Measurements from ENCODE around the gene PODNL1. TPM values are rescaled to one million over a fixed set of nuclear protein-coding genes. Genes with fewer than 3 reads are reported as not detected.
"Not testable (repeated sequence)": the region's sequence is repeated elsewhere in the genome, so short reads cannot be mapped to it uniquely, and the experiment has no call there.

PODNL1 gene
- total RNA-seq, 1 experiment from 2014 or later = 2.8 TPM

DNA sequence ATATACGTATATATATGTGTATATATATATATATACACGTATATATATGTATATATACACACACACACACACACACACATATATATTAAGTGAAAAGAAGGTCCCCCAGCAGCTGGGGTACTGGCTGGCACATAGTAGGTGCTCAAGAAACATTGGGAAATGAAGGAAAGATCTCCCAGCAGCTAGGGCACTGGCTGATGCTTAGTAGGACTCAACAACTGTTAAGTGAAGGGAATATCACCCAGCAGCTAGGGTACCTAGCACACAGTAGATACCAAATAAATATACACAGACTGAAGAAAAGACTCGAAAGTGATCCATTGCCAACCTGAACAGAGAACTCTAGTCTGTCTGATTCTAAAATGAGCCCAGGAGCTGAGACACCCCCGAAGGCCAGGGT is 12.2 kb downstream of the PODNL1 start:
- DNase-seq (ENCODE audit: low read depth) = no peak

DNA sequence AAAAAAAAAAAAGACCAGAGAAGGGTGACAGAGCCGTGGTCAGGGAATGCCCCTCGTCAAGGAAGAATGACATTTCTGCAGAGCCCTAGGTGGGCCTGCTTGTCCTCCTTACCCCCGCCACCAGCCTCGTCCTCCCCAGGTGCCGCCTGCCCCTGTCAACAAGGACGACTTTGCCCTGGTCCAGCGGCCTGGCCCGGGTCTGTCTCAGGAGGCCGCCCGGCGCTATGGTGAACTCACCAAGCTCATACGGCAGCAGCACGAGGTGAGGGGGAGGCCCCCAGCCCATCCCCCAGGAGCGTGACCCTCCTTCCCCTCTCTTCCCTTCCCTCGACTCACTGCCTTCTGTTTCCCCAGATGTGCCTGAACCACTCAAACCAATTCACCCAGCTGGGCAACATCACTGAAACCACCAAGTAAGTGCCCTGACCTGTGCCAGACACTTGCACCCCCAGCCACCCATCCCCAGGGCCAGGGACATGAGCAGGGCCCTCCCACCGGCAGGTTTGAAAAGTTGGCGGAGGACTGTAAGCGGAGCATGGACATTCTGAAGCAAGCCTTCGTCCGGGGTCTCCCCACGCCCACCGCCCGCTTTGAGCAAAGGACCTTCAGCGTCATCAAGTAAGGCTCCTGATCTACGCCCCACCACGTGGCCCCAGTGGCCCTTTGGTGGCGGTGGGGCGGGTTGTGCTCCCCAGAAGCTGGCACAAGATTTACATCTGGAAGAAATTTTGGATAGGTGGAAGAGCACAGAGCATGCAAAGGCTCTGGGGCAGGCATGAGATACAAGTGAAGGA is 14.8 kb downstream of the PODNL1 start:
- DNase-seq (ENCODE audit: low read depth) = no peak

- not testable (repeated sequence) for DNase-seq (ENCODE audit: low read depth)
These were observed 16.1 kb downstream of the PODNL1 start for GRCh38 chr19:13922118-13922517.

DNA sequence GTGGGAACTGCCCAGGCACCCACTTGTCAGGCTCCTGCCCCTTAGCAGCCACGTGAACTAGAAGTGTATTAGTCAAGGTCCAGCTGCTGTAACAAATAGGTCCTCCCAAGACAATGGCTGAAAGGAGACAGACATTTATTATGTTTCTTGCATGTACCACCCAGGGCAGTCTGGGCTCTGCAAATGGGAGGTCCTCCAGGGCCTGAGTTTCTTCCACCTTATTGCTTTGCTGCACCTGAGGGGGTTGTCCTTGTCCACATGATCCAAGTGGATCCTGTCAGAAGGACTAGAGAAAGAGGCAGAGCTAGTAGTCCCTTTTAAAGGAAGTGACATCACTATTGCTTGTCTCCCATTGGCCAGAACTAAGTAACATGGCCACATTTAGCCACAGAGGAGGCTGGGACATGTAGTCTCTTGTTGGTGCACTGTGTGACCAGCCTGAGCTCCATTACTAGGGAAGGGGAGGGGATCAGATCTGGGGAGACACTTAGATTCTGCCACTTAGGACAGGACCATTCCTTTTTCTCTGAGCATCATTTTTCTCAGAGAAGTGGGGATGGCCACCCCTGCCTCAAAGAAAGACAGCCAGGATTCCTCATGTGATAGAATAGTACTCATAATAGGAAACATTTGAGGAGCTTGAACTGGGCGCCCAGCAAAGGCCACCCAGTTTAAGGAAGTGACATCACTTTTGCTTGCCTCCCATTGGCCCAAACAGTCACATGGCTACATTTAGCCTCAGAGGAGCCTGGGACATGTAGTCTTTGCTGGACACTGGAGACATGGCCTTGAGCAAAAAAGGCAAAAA is 17.1 kb downstream of the PODNL1 start:
- peak; percentile 63 for DNase-seq (ENCODE audit: low read depth)

DNA sequence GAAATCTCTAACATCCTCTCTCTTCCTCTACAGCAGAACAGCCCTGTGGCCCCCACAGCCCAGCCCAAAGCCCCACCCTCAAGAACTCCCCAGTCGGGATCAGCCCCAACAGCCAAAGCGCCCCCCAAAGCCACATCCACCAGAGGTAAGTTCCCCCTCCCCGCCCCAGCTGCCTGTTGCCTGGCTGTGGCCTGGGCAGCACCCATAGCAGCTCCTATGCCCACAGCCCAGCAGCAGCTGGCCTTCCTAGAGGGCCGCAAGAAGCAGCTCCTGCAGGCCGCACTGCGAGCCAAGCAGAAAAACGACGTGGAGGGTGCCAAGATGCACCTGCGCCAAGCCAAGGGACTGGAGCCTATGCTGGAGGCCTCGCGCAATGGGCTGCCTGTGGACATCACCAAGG is 17.7 kb downstream of the PODNL1 start:
- DNase-seq (ENCODE audit: low read depth) = no peak

GRCh38 chr19:13918726-13919411 is 19.3 kb downstream of the PODNL1 start:
- no peak for DNase-seq (ENCODE audit: low read depth)

GRCh38 chr19:13917888-13918406 is 20.3 kb downstream of the PODNL1 start:
- no peak for DNase-seq (ENCODE audit: low read depth)

DNA sequence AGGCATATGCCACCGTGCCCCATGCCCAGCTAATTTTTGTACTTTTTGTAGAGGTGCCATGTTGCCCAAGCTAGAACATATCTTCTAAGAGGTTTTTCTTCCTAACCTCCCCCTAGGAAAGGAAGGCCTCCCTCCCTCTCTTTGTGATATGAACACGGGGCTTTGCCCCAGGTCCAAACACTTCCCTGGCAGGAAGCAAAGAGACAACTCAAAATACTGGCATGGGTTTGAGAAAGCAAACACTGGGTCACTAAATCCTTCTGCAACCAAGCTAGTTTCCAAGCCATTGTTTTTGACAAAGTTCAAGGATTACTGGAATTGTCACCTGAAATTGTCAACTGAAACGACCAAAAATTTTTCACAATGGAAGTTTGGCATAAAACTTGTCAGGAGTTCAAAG is 23.4 kb downstream of the PODNL1 start:
- DNase-seq (ENCODE audit: low read depth) = no peak

DNA sequence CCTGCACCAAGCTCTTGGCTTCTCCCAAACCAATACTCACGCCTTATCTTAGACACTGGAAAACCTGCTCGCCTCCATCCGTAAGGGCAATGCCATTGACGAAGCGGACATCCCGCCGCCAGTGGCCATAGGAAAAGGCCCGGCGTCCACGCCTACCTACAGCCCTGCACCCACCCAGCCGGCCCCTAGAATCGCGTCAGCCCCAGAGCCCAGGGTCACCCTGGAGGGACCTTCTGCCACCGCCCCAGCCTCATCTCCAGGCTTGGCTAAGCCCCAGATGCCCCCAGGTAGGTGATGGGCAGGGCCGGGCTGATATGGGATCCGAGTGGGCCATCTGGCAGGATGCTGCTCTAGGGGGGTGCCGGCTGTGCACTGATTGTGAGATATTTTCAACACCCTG is 24.9 kb downstream of the PODNL1 start:
- no peak for DNase-seq (ENCODE audit: low read depth)

GRCh38 chr19:13909430-13909829 is 28.8 kb downstream of the PODNL1 start:
- no peak for DNase-seq (ENCODE audit: low read depth)

GRCh38 chr19:13908674-13909073 is 29.5 kb downstream of the PODNL1 start:
- no peak for DNase-seq (ENCODE audit: low read depth)

DNA sequence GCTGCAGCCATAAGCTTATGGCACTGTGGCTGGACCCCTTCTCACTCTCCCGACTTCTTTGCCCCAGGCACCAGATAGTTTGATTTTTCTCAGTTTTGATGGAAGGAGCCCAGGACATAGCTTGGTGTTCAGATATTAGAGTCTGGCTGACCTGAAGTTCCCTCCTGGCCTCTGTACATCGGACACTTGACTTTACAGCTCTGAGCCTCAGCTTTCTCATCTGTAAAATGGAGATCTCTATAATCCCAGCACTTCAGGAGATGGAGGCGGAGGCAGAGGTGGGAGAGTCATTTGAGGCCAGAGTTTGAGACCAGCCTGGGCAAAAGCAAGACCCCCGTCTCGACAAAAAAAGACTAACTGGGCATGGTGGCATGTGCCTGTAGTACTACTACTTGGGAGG is 31.3 kb downstream of the PODNL1 start:
- DNase-seq (ENCODE audit: low read depth) = no peak

GRCh38 chr19:13906521-13906904 is 31.7 kb downstream of the PODNL1 start:
- DNase-seq (ENCODE audit: low read depth) = no peak

DNA sequence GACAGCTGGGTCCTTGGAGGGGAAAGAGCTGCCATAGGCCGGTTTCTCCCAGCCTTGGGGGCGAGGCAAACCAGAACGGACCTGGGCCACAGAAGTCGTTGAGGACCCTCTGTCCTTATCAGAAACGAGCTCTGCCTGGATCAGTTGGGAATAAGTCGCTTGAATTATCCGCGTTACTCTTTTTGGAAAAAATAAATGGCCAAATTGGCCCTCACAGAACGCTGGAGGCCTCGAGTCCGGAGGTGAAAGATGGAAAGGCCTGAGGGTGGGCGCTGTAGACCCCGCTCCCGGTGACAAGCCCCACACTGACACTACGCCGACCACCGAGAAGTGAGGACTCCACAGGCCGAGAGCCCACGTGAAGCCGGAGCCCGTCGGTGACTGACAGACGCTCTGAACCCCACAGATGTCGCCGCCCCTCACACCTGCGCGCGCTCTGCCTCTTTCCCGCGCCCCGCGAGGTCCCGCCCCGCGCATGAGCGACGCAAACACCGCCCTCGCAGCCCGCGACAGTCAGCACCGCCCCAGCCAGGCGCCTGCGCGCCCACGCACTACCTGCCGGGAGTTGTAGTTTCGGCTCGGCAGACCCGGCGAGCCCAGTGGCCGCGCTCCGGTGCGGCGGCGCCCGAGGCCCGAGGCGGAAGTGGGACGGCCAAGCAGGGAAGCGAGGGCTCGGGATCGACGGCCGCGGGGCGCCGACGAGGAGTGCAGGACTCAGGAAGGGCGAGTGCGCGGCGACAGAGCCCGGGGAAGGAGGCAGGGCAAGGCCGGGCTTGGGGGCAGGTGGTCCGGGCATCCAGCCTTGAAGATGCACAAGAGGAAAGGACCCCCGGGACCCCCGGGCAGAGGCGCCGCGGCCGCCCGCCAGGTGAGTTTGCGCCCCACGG is 32.3 kb downstream of the PODNL1 start, which contains the start of the genes BRME1 and CC2D1A:
BRME1 (minus strand) TSS at position 484 of the 887 bp plus-strand sequence. CDS start 1,225 bp downstream, outside the sequence.
CC2D1A (plus strand) TSS at position 568 of the 887 bp plus-strand sequence; CDS start at position 809, 241 bp downstream.
- peak; percentile 87 for DNase-seq (ENCODE audit: low read depth)

DNA sequence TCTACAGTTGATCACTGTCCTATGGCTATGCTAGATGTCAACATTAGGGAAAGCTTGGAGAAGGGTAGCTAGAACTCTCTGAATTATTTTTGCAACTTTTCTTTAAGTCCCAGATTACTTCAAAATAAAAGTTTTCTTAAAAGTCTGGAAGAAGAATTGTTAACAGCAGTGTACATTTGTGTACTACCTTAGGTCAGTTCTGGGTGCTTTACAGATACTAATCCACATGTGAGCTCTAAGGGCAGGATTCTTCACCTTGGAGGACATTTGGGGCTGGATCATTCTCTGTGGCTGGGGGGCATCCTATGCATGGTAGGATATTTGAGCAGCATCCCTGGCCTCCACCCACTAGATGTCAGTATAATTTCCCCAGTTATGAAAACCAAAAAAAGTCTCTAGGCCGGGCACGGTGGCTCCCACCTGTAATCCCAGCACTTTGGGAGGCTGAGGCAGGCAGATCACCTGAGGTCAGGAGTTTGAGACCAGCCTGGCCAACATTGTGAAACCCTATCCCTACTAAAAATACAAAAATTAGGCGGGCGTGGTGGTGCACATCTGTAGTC is 35.1 kb downstream of the PODNL1 start:
- no peak for DNase-seq (ENCODE audit: low read depth)

DNA sequence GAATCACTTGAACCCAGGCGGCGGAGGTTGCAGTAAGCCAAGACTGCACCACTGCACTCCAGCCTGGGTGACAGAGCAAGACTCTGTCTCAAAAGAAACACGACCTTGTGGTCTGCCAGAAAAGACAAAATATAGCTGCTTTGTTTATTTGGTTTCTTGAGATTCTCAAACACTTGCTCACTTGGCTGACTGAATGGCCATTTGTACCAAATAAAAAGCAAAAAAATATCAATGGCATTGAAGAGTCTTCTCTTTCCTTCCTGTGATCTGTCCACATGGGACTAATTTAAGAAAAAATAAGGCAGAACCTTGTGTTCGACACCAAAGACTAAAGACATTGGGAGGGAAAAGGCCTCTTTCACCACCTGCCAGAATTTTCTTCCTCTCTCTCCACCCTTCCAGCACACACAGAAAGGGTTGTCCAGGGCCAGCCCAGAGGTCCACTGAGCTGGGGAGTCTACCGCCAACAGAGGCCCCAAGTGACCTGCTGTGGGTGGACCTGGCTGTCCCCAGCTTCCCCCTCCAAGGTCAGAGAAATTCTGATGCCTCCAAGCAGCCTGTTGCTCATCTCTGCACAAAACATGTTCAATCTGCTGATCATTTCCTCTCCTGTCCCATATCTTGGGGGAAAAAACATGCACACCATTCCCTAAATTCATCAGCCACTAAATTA is 38.2 kb downstream of the PODNL1 start:
- peak; percentile 35 for DNase-seq (ENCODE audit: low read depth)

DNA sequence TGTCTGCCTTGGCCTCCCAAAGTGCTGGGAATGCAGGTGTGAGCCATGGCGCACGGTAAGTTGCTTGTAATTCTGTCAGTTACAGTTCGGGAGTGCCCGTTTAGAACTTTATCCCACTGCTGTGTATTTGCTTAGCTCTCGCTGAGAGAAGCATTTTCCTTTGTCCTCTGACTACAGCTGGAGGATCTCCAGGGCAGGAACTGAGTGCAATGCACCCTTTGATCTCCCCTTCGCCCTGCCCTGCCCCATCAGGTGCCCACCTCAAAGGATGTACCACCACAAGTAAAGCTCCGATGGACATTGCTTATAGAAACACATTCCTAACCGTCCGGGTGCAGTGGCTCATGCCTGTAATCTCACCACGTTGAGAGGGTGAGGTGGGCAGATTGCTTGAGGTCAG is 38.8 kb downstream of the PODNL1 start:
- no peak for DNase-seq (ENCODE audit: low read depth)

DNA sequence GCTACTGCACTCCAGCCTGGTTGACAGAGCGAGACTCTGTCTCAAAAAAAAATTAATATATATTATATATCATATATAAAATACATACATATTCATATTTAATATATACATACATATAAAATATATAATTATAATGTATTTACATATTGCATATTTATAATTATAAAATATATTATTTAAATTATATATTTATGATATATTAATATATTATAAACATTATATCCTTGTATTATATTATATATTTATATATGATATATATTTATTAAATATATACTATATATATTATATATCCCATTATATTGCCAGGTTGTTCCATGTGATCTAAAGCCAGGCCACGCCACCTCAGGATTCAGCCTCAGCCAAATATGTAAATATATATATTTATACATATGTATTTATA is 42.0 kb downstream of the PODNL1 start:
- no peak for DNase-seq (ENCODE audit: low read depth)

- no peak for DNase-seq (ENCODE audit: low read depth)
These were observed 43.7 kb downstream of the PODNL1 start for GRCh38 chr19:13894552-13894951.

DNA sequence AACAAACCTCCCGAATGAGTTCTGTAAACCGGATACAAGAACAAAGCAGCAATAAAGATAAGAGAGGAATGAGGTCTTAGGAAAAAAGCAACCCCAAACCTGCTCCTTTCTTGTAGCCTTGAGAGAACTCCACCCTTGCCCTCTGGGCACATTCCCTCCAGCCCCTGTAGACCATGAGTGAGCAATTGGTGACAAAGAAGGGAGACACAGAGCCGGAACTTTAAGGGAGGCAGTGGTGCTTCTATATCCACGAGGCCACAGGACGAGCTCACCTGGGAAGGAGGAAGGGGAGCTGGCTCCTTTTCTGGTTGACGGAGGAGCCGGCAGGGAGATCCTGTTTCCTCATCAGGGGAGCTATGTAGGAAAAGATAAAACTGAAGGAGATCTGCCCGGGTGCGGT is 45.3 kb downstream of the PODNL1 start:
- no peak for DNase-seq (ENCODE audit: low read depth)

All from M059J (cell line).